HG03103 (cell line): ENCODE data around the gene DPP3.

Experiments used
- ATAC-seq: cut with Tn5 transposase; IDR thresholded peaks from one replicate; pipeline ENCODE4 v1.9.1; 2021; ENCODE audit warnings: low read depth; ENCODE audit not compliant: unreplicated experiment

The DPP3 gene

GRCh38 chr11:66478729-66479393, 1.4 kb upstream of the DPP3 start:
- no peak for ATAC-seq

GRCh38 chr11:66479394-66480116, 679 bp upstream of the DPP3 start:
- ATAC-seq, result no peak

- no peak for ATAC-seq
Observed at GRCh38 chr11:66484806-66485380, 4.7 kb downstream of the DPP3 start.

GRCh38 chr11:66488957-66489356, 8.7 kb downstream of the DPP3 start:
- ATAC-seq, result no peak

GRCh38 chr11:66489636-66490035, 9.4 kb downstream of the DPP3 start:
- no peak for ATAC-seq

GRCh38 chr11:66491315-66491935, 11.2 kb downstream of the DPP3 start:
- no peak for ATAC-seq

GRCh38 chr11:66492161-66492865, 12.1 kb downstream of the DPP3 start:
- ATAC-seq, result no peak

GRCh38 chr11:66493130-66493529, 12.9 kb downstream of the DPP3 start:
- ATAC-seq, result no peak

GRCh38 chr11:66494458-66494857, 14.2 kb downstream of the DPP3 start:
- no peak for ATAC-seq

- no peak for ATAC-seq
Observed at GRCh38 chr11:66494935-66495334, 14.7 kb downstream of the DPP3 start.

- ATAC-seq, result no peak
Observed at GRCh38 chr11:66495401-66495854, 15.2 kb downstream of the DPP3 start.

GRCh38 chr11:66497206-66497605, 17.0 kb downstream of the DPP3 start:
- no peak for ATAC-seq

GRCh38 chr11:66498506-66498905, 18.3 kb downstream of the DPP3 start:
- no peak for ATAC-seq

- ATAC-seq, result no peak
Observed at GRCh38 chr11:66505276-66505816, 25.1 kb downstream of the DPP3 start.

- no peak for ATAC-seq
Observed at GRCh38 chr11:66509131-66509561, 28.9 kb downstream of the DPP3 start.

GRCh38 chr11:66510271-66510989, 30.2 kb downstream of the DPP3 start, which contains the start of gene BBS1:
BBS1 (plus strand) TSS chr11:66510635; CDS start chr11:66510660, 25 bp downstream.
- ATAC-seq, result peak; percentile 93

- ATAC-seq, result no peak
Observed at GRCh38 chr11:66510990-66511339, 30.7 kb downstream of the DPP3 start.

GRCh38 chr11:66523611-66524010, 43.4 kb downstream of the DPP3 start:
- no peak for ATAC-seq

- no peak for ATAC-seq
Observed at GRCh38 chr11:66524304-66525040, 44.2 kb downstream of the DPP3 start.
